ENCODE measurements around the gene IQGAP1.

DNA sequence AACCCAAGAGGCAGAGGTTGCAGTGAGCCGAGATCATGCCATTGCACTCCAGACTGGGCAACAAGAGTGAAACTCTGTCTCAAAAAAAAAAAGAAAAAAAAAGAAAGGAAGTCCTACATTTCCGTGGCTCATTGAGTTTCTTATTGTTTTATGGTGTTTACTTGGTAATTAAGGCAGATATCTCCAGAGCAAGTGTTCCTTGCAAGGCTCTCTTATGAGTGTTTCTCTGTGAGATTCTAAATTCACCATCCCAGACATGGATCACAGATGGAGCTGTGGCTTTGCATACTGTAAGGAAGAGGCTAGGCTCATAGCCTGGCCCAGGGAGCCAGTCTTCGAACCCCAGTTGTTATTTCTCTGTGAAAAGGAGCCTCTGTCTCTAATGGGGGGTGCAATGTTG, 53.0 kb downstream of the IQGAP1 start:
- TF ChIP-seq ZNF565 (CRISPR knock-in tag; conservative IDR thresholded peaks at IDR 0.05; ENCODE audit: low read depth) = no peak
- no peak for TF ChIP-seq PATZ1 (CRISPR knock-in tag; IDR thresholded peaks at IDR 0.05; ENCODE audit: borderline replicate concordance)
- TF ChIP-seq OSR1 (CRISPR knock-in tag; IDR thresholded peaks at IDR 0.05) = no peak
- no peak for TF ChIP-seq ARNTL (CRISPR knock-in tag; IDR thresholded peaks at IDR 0.05; ENCODE audit: borderline replicate concordance, low read depth)
- TF ChIP-seq ZFP3 (CRISPR knock-in tag; IDR thresholded peaks at IDR 0.05) = no peak
- TF ChIP-seq ZFP30 (CRISPR knock-in tag; IDR thresholded peaks at IDR 0.05) = no peak
- TF ChIP-seq CREB5 (CRISPR knock-in tag; IDR thresholded peaks at IDR 0.05; ENCODE audit: low read depth) = no peak
- TF ChIP-seq ESRRG (CRISPR knock-in tag; IDR thresholded peaks at IDR 0.05) = no peak
- no peak for TF ChIP-seq RARB (CRISPR knock-in tag; IDR thresholded peaks at IDR 0.05)
